Measurements from ENCODE around the gene CRADD.

DNA sequence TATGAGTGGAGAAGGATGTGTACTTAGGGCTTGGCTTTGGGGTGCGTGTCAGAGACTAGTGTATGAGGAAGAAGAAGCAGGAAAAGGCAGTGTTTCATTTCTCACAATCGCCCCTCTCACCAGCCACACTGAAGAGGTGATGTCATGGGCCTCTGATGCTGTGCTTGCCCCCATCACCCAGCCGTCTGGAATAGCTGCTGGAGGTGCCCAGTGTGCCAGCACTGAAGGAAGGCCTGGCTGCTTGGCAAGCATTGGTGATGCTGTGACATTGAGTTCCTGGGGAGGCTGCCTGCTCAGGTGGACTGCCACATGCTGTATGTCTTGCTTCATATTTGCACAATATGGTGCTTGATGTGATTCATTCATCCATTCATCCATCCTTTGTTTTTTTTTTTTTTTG is 56.2 kb downstream of the CRADD start:
- TF ChIP-seq, protein P1, sequence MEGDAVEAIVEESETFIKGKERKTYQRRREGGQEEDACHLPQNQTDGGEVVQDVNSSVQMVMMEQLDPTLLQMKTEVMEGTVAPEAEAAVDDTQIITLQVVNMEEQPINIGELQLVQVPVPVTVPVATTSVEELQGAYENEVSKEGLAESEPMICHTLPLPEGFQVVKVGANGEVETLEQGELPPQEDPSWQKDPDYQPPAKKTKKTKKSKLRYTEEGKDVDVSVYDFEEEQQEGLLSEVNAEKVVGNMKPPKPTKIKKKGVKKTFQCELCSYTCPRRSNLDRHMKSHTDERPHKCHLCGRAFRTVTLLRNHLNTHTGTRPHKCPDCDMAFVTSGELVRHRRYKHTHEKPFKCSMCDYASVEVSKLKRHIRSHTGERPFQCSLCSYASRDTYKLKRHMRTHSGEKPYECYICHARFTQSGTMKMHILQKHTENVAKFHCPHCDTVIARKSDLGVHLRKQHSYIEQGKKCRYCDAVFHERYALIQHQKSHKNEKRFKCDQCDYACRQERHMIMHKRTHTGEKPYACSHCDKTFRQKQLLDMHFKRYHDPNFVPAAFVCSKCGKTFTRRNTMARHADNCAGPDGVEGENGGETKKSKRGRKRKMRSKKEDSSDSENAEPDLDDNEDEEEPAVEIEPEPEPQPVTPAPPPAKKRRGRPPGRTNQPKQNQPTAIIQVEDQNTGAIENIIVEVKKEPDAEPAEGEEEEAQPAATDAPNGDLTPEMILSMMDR (IDR thresholded peaks at IDR 0.05): no peak
- TF ChIP-seq POLR2A (IDR thresholded peaks at IDR 0.05): no peak
